ENCODE data around the gene MYF5.

- TF ChIP-seq CTCF (IDR thresholded peaks at IDR 0.05) (no peak), POLR2A (IDR thresholded peaks at IDR 0.05) (no peak), POLR2AphosphoS5 (IDR thresholded peaks at IDR 0.05) (no peak), EP300 (IDR thresholded peaks at IDR 0.05) (no peak)
These were observed 18.5 kb upstream of the MYF5 start for GRCh38 chr12:80698256-80698655.
